ENCODE results near the gene IGSF23. TPM values are rescaled to one million over a fixed set of nuclear protein-coding genes. Genes with fewer than 3 reads are reported as not detected.

Gene IGSF23
- total and polyA plus RNA-seq, 2 of the 13 experiments (the other 11 are each of a cell fraction or from before 2014, with no cell fraction given) = 2.3 to 8.8 TPM

DNA sequence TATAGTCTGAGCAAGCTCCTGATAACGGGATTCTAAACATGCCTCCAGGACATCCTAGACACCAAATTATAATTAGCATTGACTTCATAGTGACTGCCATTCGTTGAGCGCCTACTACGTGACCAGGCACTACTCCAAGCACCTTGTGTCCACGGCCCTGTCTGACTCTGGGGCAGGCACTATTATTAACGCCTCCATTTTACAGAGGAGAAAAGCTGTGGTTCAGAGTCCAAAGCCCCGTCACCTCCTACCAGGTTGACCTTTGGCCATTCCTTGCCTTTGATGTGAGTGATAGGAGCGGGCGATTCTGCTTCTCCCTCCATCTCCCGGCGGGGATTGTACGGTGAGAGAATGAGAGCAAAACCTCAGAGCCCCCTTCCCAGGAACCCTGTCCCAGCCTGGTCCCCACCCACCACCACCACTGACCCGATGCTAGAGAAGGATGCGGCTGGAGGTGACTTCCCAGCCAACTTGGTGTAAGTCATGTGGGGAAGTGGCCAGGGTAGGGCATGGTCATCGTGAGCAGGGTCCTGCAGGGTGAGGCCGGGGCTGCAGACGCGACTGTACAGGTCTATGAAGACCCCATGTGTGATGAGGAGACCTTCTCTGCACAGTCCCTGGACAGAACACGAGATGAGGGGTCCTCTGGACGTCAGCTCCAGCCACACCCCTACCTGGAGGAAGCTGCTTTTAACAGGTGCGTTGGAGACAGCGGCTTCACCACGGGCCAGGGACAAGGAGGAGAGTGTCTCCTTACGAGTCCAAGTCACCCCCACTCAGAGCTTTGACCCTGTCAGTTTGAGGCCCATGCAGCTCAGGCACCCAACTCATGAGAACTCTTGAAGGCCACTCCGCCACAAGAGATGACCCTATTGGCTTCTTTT is at the start of gene IGSF23 (continued):
- TF ChIP-seq, protein P1, sequence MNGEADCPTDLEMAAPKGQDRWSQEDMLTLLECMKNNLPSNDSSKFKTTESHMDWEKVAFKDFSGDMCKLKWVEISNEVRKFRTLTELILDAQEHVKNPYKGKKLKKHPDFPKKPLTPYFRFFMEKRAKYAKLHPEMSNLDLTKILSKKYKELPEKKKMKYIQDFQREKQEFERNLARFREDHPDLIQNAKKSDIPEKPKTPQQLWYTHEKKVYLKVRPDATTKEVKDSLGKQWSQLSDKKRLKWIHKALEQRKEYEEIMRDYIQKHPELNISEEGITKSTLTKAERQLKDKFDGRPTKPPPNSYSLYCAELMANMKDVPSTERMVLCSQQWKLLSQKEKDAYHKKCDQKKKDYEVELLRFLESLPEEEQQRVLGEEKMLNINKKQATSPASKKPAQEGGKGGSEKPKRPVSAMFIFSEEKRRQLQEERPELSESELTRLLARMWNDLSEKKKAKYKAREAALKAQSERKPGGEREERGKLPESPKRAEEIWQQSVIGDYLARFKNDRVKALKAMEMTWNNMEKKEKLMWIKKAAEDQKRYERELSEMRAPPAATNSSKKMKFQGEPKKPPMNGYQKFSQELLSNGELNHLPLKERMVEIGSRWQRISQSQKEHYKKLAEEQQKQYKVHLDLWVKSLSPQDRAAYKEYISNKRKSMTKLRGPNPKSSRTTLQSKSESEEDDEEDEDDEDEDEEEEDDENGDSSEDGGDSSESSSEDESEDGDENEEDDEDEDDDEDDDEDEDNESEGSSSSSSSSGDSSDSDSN (CRISPR knock-in tag; IDR thresholded peaks at IDR 0.05) = no peak; the same call in 1 of the 2 replicates
- TF ChIP-seq, protein P2, sequence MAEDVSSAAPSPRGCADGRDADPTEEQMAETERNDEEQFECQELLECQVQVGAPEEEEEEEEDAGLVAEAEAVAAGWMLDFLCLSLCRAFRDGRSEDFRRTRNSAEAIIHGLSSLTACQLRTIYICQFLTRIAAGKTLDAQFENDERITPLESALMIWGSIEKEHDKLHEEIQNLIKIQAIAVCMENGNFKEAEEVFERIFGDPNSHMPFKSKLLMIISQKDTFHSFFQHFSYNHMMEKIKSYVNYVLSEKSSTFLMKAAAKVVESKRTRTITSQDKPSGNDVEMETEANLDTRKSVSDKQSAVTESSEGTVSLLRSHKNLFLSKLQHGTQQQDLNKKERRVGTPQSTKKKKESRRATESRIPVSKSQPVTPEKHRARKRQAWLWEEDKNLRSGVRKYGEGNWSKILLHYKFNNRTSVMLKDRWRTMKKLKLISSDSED (CRISPR knock-in tag; IDR thresholded peaks at IDR 0.05) = no peak
- no peak for TF ChIP-seq SMAD1 (CRISPR knock-in tag; IDR thresholded peaks at IDR 0.05; ENCODE audit: borderline replicate concordance, low read depth)
- peak; percentile 52; the same call in 1 of the 2 replicates for TF ChIP-seq ZNF350 (CRISPR knock-in tag; IDR thresholded peaks at IDR 0.05; ENCODE audit: borderline replicate concordance, low read depth)
- TF ChIP-seq ZNF652 (CRISPR knock-in tag; IDR thresholded peaks at IDR 0.05; ENCODE audit: borderline replicate concordance, low read depth) = no peak
- TF ChIP-seq, protein P3, sequence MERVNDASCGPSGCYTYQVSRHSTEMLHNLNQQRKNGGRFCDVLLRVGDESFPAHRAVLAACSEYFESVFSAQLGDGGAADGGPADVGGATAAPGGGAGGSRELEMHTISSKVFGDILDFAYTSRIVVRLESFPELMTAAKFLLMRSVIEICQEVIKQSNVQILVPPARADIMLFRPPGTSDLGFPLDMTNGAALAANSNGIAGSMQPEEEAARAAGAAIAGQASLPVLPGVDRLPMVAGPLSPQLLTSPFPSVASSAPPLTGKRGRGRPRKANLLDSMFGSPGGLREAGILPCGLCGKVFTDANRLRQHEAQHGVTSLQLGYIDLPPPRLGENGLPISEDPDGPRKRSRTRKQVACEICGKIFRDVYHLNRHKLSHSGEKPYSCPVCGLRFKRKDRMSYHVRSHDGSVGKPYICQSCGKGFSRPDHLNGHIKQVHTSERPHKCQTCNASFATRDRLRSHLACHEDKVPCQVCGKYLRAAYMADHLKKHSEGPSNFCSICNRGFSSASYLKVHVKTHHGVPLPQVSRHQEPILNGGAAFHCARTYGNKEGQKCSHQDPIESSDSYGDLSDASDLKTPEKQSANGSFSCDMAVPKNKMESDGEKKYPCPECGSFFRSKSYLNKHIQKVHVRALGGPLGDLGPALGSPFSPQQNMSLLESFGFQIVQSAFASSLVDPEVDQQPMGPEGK (CRISPR knock-in tag; IDR thresholded peaks at IDR 0.05) = peak; percentile 58
- no peak for TF ChIP-seq TOPORS (CRISPR knock-in tag; IDR thresholded peaks at IDR 0.05)
- no peak for TF ChIP-seq EEA1 (CRISPR knock-in tag; IDR thresholded peaks at IDR 0.05; ENCODE audit: borderline replicate concordance)
- TF ChIP-seq, protein P4, sequence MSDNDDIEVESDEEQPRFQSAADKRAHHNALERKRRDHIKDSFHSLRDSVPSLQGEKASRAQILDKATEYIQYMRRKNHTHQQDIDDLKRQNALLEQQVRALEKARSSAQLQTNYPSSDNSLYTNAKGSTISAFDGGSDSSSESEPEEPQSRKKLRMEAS (IDR thresholded peaks at IDR 0.05) = peak; percentile 58
- TF ChIP-seq, protein P5, sequence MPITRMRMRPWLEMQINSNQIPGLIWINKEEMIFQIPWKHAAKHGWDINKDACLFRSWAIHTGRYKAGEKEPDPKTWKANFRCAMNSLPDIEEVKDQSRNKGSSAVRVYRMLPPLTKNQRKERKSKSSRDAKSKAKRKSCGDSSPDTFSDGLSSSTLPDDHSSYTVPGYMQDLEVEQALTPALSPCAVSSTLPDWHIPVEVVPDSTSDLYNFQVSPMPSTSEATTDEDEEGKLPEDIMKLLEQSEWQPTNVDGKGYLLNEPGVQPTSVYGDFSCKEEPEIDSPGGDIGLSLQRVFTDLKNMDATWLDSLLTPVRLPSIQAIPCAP (CRISPR knock-in tag; IDR thresholded peaks at IDR 0.05; ENCODE audit: low read depth) = 0 out of 2 replicates have a peak, but pooled peaks have one; percentile 42
- no peak for TF ChIP-seq AKAP8 (CRISPR knock-in tag; IDR thresholded peaks at IDR 0.05)
- no peak for TF ChIP-seq ZNF180 (CRISPR knock-in tag; IDR thresholded peaks at IDR 0.05; ENCODE audit: borderline replicate concordance, low read depth)
- TF ChIP-seq ZC3H4 (CRISPR knock-in tag; IDR thresholded peaks at IDR 0.05; ENCODE audit: borderline replicate concordance) = no peak
- peak; percentile 69 for TF ChIP-seq RBFOX2 (IDR thresholded peaks at IDR 0.05; ENCODE audit: low read depth, low read length)
- TF ChIP-seq, protein P6, sequence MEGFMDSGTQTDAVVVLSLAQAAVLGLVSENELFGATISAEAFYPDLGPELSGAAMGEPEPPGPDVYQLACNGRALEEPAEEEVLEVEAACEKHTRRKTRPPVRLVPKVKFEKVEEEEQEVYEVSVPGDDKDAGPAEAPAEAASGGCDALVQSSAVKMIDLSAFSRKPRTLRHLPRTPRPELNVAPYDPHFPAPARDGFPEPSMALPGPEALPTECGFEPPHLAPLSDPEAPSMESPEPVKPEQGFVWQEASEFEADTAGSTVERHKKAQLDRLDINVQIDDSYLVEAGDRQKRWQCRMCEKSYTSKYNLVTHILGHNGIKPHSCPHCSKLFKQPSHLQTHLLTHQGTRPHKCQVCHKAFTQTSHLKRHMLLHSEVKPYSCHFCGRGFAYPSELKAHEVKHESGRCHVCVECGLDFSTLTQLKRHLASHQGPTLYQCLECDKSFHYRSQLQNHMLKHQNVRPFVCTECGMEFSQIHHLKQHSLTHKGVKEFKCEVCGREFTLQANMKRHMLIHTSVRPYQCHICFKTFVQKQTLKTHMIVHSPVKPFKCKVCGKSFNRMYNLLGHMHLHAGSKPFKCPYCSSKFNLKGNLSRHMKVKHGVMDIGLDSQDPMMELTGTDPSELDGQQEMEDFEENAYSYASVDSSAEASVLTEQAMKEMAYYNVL (CRISPR knock-in tag; IDR thresholded peaks at IDR 0.05; ENCODE audit: borderline replicate concordance) = peak; percentile 56
- no peak for TF ChIP-seq ZNF12 (CRISPR knock-in tag; IDR thresholded peaks at IDR 0.05)
- no peak for TF ChIP-seq PLRG1 (conservative IDR thresholded peaks at IDR 0.05)
- TF ChIP-seq MAZ (IDR thresholded peaks at IDR 0.05; ENCODE audit: borderline replicate concordance, low read depth, low read length) = no peak
- TF ChIP-seq MAZ (CRISPR knock-in tag; IDR thresholded peaks at IDR 0.05; ENCODE audit: low read depth) = no peak
- no peak for TF ChIP-seq MYNN (CRISPR knock-in tag; IDR thresholded peaks at IDR 0.05; ENCODE audit: low read depth)
